Suppressor macrophage (primary cell): ENCODE data around the gene MCRIP2.
A peak's percentile ranks its signal among the peaks of the same experiment; 100 is the strongest.

Experiments used
- DNase-seq, 4 experiments: peaks; one replicate each; pipeline ENCODE4 v3.0.0-alpha.2; 2020 to 2022

Gene MCRIP2

GRCh38 chr16:633336-634050 is 8.1 kb upstream of the MCRIP2 start:
- no peak for DNase-seq

GRCh38 chr16:634051-634670 is 7.5 kb upstream of the MCRIP2 start:
- no peak for DNase-seq

GRCh38 chr16:634996-635395 is 6.6 kb upstream of the MCRIP2 start:
- no peak for DNase-seq

GRCh38 chr16:635573-636205 is 5.9 kb upstream of the MCRIP2 start:
- DNase-seq: no peak

- DNase-seq: peak; percentile 96 to 98 (median 98)
Observed at GRCh38 chr16:636206-637080, 5.2 kb upstream of the MCRIP2 start, which contains the start of gene METTL26. Gene METTL26 (minus strand): TSS chr16:636305. CDS start chr16:636290, 15 bp downstream.

- peak; percentile 86 to 97 (median 93) for DNase-seq
Observed at GRCh38 chr16:637081-638018, 4.3 kb upstream of the MCRIP2 start.

GRCh38 chr16:638034-638543 is 3.5 kb upstream of the MCRIP2 start:
- DNase-seq: no peak

- DNase-seq: no peak
Observed at GRCh38 chr16:638836-639235, 2.8 kb upstream of the MCRIP2 start.

- DNase-seq: no peak
Observed at GRCh38 chr16:640614-641013, 1.0 kb upstream of the MCRIP2 start.

GRCh38 chr16:642189-643049 is 791 bp downstream of the MCRIP2 start:
- peak; percentile 93 to 97 (median 96) for DNase-seq

- no peak for DNase-seq
Observed at GRCh38 chr16:643050-643368, 1.4 kb downstream of the MCRIP2 start.

- no peak for DNase-seq
Observed at GRCh38 chr16:644556-644955, 2.9 kb downstream of the MCRIP2 start.

- DNase-seq: no peak
Observed at GRCh38 chr16:645852-646678, 4.4 kb downstream of the MCRIP2 start.

- no peak for DNase-seq
Observed at GRCh38 chr16:646679-647172, 5.1 kb downstream of the MCRIP2 start.

GRCh38 chr16:647173-647902 is 5.7 kb downstream of the MCRIP2 start:
- peak in 1 of 4 experiments; percentile 18 for DNase-seq

GRCh38 chr16:648071-648780 is 6.6 kb downstream of the MCRIP2 start:
- peak; percentile 31 to 71 (median 57) for DNase-seq

- peak; percentile 96 to 98 (median 97) for DNase-seq
Observed at GRCh38 chr16:648781-649589, 7.4 kb downstream of the MCRIP2 start, which contains the start of gene WDR90. Gene WDR90 (plus strand): TSS chr16:649365. CDS start chr16:649417, 52 bp downstream.
